Stimulated activated CD8-positive, alpha-beta memory T cell treated with anti-CD3 and anti-CD28 coated beads, Interleukin-15, amount 100 ng/mL, for 48 hours (primary cell): ENCODE results near the gene P2RY6.

ENCODE experiments used
- DNase-seq, 2 donors: peaks; one replicate each; pipeline ENCODE4 v3.0.0-alpha.2; 2020; ENCODE audit warnings: low read depth in 2 of 2

The P2RY6 gene

DNA sequence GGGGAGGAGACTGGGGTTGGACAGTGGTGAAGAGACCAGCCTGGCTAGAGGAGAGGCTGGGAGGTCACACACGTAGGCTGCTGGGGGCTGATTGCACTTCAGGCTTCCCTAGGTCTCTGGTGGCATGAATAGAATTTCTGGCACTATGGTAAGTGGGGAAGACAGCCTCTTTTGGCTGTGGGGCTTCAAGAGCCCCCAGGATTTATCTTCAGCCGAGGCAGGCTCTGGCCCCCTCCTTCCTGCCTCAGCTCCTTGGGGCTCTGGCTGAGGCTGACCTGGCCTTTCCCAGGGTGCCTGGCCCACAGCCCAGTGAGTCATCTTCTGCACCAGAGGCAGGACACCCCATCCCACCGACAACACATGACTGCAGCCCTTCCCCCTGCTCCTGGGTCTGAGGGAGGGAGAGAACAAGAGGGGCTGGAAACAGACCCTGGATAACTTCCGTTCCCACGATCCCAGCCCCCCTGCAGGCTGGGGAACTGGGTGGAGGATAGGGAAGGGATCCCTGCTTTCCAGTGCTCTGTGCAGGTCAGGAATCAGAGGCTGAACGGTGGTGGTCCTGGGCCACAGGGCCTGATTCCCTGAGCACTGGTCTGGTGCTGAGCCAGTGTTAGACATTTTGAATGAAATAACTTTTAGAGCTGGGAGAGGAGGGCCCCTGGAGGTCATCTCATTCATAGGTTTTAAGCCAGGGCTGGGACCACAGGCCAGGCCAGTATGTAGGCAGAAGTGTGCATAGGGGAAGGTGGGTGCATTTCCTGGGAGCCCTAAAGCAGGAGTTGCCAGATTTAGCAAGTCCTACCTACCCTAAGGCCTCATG, 62.5 kb downstream of the P2RY6 start:
- no peak for DNase-seq

DNA sequence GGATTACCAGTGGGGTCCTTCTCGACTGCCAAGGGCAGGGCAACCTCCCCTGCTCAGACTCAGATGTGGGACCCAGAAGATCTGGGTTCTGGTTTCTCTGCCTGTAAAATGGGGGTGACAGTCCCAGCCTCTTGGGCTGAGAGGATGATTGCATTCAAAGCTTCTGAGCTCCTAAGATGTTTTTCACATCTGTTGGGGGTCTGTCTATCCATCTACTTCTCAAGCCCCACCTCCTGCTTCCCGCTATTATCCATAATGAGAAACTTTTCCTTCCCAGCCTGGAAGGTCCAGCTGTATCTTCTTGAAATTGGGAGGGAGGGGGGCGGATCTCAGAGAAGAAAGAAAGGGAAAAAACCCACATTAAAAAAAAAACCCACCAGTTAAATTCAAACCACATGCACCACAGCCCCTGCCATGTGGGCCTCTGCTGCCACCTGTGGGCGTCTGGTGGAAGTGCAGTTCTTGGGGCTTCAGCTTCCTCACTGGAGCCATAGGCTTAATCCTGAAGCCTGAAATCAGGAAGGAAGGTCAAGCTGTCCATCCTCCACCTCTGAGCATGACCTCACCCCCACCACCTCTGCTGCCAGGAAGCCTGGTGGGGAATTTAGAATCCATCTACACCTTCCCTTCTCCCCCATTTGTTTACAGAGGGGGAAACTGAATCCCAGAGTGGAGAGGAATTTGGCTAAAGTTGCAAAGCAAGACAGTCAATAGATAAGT, 63.2 kb downstream of the P2RY6 start:
- DNase-seq = peak; percentile 46 to 54

DNA sequence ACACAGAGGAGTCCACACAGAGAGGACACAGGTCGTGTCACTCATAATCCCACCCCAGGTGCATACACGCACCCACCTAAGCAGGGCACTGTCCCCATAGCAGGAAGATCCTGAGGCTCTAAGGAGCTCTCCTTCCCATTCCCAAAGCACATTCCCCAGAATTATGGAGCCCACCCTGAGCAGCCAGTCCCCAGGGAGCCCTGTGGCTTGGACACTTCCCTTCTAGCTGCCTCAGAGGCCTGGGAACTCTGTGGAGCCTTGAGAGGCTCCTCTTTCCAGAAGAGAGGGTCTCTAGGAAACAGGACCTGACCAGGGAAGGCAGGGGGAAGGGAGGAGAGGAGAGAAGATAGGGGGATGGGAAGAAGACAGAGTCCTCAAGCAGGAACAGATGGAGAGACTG, 65.7 kb downstream of the P2RY6 start:
- DNase-seq = no peak

DNA sequence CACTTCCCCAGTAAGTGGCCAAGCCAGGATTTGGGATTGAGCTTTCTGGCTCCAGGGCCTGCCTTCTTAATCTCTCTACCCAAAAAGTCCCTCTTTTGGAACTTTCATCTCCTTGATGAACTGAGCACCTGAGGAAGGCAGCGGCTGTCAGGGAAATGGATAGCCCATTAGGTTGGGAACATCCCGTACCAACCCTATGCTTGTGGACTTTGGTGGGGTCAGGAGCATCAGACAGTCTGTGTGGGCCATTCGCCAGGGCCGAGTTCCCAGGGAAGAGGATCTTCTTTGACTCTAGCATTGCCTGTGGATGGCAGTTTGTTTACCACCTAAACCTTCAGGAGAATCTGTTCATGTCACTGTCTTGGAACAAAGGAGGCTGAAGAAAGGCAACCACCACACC, 66.1 kb downstream of the P2RY6 start:
- DNase-seq = no peak

GRCh38 chr11:73340164-73340563, 68.0 kb downstream of the P2RY6 start:
- no peak for DNase-seq

DNA sequence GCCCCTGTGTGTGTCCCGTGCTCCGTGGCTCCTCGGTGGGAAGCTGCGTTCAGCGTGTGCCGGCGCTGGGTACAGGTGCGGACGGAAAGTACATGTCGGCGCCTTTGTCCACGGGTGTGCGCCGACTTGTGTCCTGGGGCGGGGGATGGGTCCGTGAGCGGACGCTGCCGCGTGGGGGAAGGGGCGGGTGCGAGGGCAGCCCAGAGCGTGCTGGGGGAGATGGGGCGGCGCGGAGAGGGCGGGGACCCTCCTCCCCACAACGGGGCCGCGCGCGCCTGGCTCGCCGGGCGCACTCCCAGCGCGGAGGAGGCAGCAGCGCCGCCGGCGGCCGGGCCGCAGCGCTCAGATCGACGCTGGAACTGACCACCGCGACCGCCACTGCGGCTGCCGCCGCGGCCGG, 70.5 kb downstream of the P2RY6 start:
- DNase-seq = no peak

GRCh38 chr11:73343076-73343873, 71.1 kb downstream of the P2RY6 start:
- DNase-seq = no peak

- no peak for DNase-seq
Observed at GRCh38 chr11:73344191-73344607, 72.1 kb downstream of the P2RY6 start.

GRCh38 chr11:73345481-73346160, 73.5 kb downstream of the P2RY6 start:
- no peak for DNase-seq

DNA sequence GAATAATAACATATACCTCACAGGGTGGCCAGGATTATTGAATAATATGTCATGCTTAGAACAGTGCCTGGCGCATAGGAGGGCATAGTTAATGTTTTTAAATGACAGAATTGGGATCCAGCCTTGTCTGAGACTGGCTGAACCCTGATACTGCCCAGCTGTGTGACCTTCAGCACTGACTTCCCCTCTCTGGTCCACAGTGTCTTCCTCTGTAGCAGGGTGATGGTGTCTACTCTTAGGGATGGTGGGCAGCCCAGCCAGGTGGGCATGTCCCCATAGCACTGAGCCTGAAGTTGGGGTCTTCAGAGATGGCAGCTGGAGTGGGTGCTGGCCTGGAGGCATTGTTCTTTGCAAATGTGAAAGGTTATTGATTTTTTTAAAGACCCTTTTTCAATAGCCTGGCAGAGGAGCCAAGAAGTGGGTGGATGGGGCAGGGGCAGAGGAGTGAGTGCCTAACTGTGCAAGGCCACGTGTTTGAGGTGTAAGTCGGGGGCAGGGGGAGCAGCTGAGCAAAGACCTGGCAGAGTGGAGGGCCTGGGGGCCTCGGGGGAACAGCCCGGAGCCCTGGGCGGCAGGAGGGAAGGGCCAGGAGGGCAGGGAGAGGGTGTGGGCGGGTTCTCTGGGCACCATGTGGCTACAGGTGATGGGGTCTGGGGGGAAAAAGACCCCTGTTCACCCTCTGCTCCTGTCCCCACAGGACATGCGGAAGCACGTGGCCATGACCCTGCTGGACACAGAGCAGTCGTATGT, 74.2 kb downstream of the P2RY6 start:
- no peak for DNase-seq

- no peak for DNase-seq
Observed at GRCh38 chr11:73347067-73347466, 74.9 kb downstream of the P2RY6 start.
